ENCODE data around the gene ARHGAP8.

The ARHGAP8 gene

DNA sequence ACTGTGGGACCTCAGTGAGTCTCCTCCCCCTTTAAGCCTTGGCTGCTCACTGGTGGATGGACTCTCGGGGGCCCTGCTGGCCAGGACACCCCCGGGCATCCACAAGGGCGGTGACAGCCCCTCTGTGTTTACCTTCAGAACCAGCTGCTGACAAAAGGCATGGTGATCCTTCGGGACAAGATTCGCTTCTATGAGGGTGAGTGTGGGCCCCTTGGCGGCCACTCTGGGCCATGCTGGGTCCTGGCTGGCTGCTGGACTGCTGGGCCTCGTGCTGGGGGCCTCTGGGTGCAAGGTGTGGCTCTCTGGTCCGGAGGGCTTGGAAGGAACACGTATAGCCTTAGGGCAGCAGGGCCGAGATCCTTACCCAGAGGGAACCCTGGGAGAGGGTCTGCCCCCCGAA, 25.9 kb upstream of the ARHGAP8 start:
- Histone ChIP-seq H3K9me3 (ENCODE audit: control insufficient read depth in 2 of 2, low read length in 2 of 2) (no peaks in the 10 kb centered on the region), H3K4me3 (ENCODE audit: low read length in 2 of 2) (no peak overlapping the region), H3K27me3 (ENCODE audit: control insufficient read depth in 1 of 2, insufficient read depth in 2 of 2, low read length in 2 of 2) (peaks cover 2 to 3% of the 10 kb centered on the region in 2 donors), H3K27ac (ENCODE audit: low read length) (no peak overlapping the region), H3K4me1 (ENCODE audit: control insufficient read depth, insufficient read depth, low read length) (peaks cover 18% of the 10 kb centered on the region), H3K9ac (ENCODE audit: low read length in 2 of 2) (no peak overlapping the region), H3K36me3 (ENCODE audit: control insufficient read depth in 2 of 2, insufficient read depth in 2 of 2, low read length in 2 of 2) (no peaks in the 10 kb centered on the region)

DNA sequence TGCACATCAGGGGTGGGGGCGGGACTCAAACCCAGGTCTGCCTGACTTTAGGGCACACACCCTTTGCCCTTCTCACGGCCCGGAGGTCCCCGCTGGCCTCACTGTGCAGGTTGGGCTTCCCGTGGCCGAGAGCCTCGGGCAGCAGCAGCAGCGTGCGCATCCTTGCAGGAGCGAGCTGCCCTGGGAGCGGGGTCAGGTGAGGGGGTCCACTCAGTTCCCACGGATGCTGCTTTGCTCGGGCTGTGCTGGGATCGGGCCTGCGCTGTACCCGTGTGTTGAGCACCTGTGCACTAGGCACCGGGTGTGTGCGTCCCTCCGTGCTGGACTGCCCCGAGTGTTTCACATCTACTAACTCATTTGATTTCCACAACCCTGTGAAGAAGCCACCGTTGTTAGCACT, 25.2 kb upstream of the ARHGAP8 start:
- H3K9me3 ChIP-seq (ENCODE audit: control insufficient read depth in 2 of 2, low read length in 2 of 2) = no peaks in the 10 kb centered on the region
- H3K36me3 ChIP-seq (ENCODE audit: control insufficient read depth in 2 of 2, insufficient read depth in 2 of 2, low read length in 2 of 2) = no peaks in the 10 kb centered on the region
- H3K27ac ChIP-seq (ENCODE audit: low read length) = no peak overlapping the region
- H3K9ac ChIP-seq (ENCODE audit: low read length in 2 of 2) = no peak overlapping the region
- H3K4me1 ChIP-seq (ENCODE audit: control insufficient read depth, insufficient read depth, low read length) = peaks cover 18% of the 10 kb centered on the region
- no peak overlapping the region for H3K4me3 ChIP-seq (ENCODE audit: low read length in 2 of 2)
- peaks cover 2 to 3% of the 10 kb centered on the region in 2 donors for H3K27me3 ChIP-seq (ENCODE audit: control insufficient read depth in 1 of 2, insufficient read depth in 2 of 2, low read length in 2 of 2)

DNA sequence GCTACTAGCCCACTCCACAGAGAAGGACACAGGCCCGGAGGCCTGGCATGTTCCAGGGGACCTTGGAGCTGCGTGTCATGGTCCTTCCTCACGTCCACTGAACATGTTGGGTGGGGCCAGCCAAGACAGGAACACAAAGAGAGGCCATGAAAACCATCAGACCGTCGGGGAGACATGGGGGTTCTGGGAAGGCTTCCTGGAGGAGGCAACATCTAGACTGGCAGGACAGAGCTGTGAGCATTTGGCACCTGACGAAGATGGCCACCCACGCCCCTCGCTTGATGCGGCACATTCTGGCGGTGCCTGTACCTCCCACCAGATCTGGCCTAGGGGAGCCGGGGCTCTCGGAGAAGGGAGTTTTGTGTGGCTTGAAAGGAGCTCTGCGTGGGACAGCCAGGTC, 24.7 kb upstream of the ARHGAP8 start:
- H3K27me3 ChIP-seq (ENCODE audit: control insufficient read depth in 1 of 2, insufficient read depth in 2 of 2, low read length in 2 of 2) = peaks cover 2 to 3% of the 10 kb centered on the region in 2 donors
- no peaks in the 10 kb centered on the region for H3K36me3 ChIP-seq (ENCODE audit: control insufficient read depth in 2 of 2, insufficient read depth in 2 of 2, low read length in 2 of 2)
- no peak overlapping the region for H3K27ac ChIP-seq (ENCODE audit: low read length)
- peaks cover 18% of the 10 kb centered on the region for H3K4me1 ChIP-seq (ENCODE audit: control insufficient read depth, insufficient read depth, low read length)
- H3K9ac ChIP-seq (ENCODE audit: low read length in 2 of 2) = no peak overlapping the region
- H3K4me3 ChIP-seq (ENCODE audit: low read length in 2 of 2) = no peak overlapping the region
- no peaks in the 10 kb centered on the region for H3K9me3 ChIP-seq (ENCODE audit: control insufficient read depth in 2 of 2, low read length in 2 of 2)

DNA sequence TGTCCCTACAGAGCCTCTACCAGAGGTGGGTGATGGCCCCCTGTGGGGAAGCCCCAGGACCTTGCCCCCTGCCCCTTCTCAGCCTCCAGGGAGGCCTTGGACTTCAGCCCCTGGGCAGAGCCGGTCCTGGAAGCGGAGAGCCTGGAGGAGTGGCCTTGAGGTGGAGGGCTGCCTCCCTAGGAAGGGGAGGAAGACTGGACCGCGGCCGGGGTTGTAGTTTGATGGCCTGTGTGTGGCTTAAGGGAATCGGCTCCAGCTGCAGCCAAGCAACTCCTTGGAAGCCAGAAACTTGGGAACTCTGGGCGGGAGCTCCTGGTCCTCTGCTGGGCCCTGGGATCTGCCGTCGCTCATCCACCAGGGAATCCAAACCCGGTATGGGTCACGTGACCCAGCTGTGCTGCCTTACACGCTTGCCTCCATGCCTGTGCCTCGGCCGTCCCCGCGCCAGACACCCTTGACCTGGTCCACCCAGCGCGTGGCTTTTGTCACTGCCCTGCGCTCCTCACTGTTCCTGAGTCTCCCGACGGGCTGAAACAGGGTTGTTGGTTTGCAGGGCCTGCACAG, 23.5 kb upstream of the ARHGAP8 start:
- Histone ChIP-seq H3K4me3 (ENCODE audit: low read length in 2 of 2) (peak overlapping the region in 1 of 2 donors; percentile 44), H3K9me3 (ENCODE audit: control insufficient read depth in 2 of 2, low read length in 2 of 2) (no peaks in the 10 kb centered on the region), H3K4me1 (ENCODE audit: control insufficient read depth, insufficient read depth, low read length) (peaks cover 18% of the 10 kb centered on the region), H3K36me3 (ENCODE audit: control insufficient read depth in 2 of 2, insufficient read depth in 2 of 2, low read length in 2 of 2) (no peaks in the 10 kb centered on the region), H3K9ac (ENCODE audit: low read length in 2 of 2) (no peak overlapping the region), H3K27me3 (ENCODE audit: control insufficient read depth in 1 of 2, insufficient read depth in 2 of 2, low read length in 2 of 2) (peaks cover 2 to 3% of the 10 kb centered on the region in 2 donors), H3K27ac (ENCODE audit: low read length) (peak overlapping the region; percentile 6)

DNA sequence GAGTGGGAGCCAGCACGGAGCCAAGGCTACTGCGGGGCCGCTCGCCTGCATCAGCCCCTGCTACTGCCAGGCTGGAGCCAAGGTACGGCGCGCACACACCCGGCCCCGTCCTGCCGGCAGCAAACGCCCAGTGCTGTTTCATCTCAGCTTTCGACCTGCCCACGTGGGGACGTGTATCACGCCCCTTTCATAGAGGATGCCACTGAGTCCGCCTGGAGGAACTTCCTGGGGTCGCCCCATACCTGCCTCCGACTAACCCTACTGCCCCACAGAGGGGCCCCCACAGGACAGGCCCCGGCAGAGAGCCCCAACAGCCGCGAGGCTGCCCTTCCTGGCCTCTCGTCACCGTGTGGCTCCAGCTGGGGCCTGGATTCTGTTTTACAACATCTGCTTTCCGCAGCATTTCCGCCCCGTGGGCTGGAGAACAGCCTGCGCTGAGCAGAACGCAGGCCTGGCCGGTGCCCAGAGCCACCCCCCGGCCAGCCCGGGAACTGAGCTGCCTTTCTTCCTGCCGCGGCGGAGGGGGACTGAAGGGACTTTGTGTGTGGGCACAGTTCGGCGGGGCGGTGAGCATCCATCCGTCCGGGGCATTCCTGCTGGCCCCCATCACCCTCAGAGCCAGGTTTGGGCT, 22.9 kb upstream of the ARHGAP8 start:
- peaks cover 2 to 3% of the 10 kb centered on the region in 2 donors for H3K27me3 ChIP-seq (ENCODE audit: control insufficient read depth in 1 of 2, insufficient read depth in 2 of 2, low read length in 2 of 2)
- H3K4me3 ChIP-seq (ENCODE audit: low read length in 2 of 2) = peak overlapping the region in 1 of 2 donors; percentile 44
- no peaks in the 10 kb centered on the region for H3K36me3 ChIP-seq (ENCODE audit: control insufficient read depth in 2 of 2, insufficient read depth in 2 of 2, low read length in 2 of 2)
- H3K4me1 ChIP-seq (ENCODE audit: control insufficient read depth, insufficient read depth, low read length) = peaks cover 18% of the 10 kb centered on the region
- peak overlapping the region in 1 of 2 donors; percentile 22 for H3K9ac ChIP-seq (ENCODE audit: low read length in 2 of 2)
- H3K9me3 ChIP-seq (ENCODE audit: control insufficient read depth in 2 of 2, low read length in 2 of 2) = no peaks in the 10 kb centered on the region
- H3K27ac ChIP-seq (ENCODE audit: low read length) = peak overlapping the region; percentile 6

DNA sequence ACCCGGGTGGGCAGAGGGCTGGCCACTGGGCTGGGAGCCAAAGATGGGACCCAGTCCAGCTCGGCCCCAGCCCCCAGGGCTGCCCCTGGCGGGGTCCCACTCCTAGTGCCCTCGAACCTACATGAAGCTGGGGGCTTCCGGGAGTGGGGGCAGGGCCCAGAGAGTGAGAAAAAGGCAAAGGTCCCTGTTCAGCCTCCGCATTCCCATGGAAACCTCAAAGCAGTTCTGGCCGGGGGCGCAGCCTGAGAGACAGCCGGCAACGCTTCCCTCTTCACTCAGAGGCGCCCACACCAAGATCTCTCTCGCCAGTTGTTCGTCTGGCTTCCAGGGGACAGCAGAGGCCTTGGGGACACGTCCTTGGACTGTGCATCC, 22.4 kb upstream of the ARHGAP8 start:
- H3K9me3 ChIP-seq (ENCODE audit: control insufficient read depth in 2 of 2, low read length in 2 of 2) = no peaks in the 10 kb centered on the region
- H3K36me3 ChIP-seq (ENCODE audit: control insufficient read depth in 2 of 2, insufficient read depth in 2 of 2, low read length in 2 of 2) = no peaks in the 10 kb centered on the region
- peak overlapping the region; percentile 6 for H3K27ac ChIP-seq (ENCODE audit: low read length)
- peaks cover 18% of the 10 kb centered on the region for H3K4me1 ChIP-seq (ENCODE audit: control insufficient read depth, insufficient read depth, low read length)
- peaks cover 2 to 3% of the 10 kb centered on the region in 2 donors for H3K27me3 ChIP-seq (ENCODE audit: control insufficient read depth in 1 of 2, insufficient read depth in 2 of 2, low read length in 2 of 2)
- H3K9ac ChIP-seq (ENCODE audit: low read length in 2 of 2) = peak overlapping the region in 1 of 2 donors; percentile 22
- no peak overlapping the region for H3K4me3 ChIP-seq (ENCODE audit: low read length in 2 of 2)

DNA sequence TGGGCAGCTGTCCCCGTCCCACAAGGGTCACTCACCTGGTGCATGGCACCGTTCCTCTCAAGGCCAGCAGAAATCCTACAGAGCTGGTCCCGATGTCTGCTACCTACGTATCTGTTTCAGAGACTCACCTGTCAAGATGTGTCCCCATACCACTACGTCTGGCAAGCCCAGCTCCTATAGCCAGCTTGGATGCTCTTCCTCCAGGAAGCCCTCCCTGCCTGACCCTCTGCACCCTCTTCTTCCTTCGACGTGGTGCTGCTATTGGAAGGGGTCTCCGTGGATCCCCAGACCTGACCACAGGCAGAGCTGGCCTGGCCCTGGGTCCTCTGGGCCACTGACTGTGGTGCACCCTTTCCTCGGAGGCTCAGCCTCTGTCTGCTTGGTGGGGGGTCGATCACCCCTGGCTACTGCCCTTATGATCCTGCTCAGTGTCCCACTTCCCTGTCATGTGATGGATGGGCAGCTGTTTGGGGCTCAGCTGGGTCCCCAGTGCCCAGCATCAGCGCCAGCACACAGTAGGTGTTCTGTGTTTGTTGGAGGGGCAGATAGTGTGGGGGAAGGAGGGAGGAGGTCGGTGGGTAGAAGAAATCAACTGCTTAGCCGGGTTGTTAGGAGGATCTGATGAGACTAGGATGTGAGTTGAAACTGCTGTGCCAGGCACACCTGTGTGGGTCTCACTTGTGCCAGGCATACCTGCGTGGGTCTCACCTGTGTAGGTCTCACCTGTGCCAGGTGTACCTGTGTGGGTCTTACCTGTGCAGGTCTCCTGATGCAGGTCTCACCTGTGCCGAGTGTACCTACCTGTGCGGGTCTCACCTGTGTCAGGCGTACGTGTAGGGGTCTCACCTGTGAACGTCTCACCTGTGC, 21.7 kb upstream of the ARHGAP8 start:
- no peak overlapping the region for H3K4me3 ChIP-seq (ENCODE audit: low read length in 2 of 2)
- no peak overlapping the region for H3K9ac ChIP-seq (ENCODE audit: low read length in 2 of 2)

DNA sequence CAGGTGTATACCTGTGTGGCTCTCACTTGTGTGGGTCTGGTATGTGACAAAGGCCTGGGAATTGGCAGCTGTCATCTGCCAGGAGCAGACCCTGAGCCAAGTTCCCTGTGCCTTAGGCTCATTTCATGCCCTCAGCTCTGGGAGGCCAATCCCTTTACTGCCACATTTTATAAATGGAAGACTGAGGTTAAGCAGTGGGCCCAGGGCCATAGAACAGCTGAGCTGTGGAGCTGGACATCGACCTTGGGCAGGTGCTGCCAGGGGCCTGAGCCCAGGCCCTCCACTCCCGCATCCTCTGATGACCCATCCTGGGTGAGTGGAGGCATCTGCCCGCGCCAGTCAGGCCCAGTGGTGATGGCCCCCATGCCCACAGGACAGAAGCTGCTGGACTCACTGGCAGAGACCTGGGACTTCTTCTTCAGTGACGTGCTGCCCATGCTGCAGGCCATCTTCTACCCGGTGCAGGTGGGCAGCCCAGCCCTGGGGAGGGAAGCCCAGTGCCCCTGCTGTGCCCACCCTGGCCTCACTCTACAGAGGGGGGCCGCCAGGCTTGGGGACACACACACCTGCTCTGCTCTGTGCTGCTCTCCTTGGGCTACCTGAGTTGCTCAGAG, 20.9 kb upstream of the ARHGAP8 start:
- Histone ChIP-seq H3K9ac (ENCODE audit: low read length in 2 of 2) (no peak overlapping the region), H3K36me3 (ENCODE audit: control insufficient read depth in 2 of 2, insufficient read depth in 2 of 2, low read length in 2 of 2) (no peaks in the 10 kb centered on the region), H3K4me3 (ENCODE audit: low read length in 2 of 2) (no peak overlapping the region), H3K27me3 (ENCODE audit: control insufficient read depth in 1 of 2, insufficient read depth in 2 of 2, low read length in 2 of 2) (peaks cover 2 to 8% of the 10 kb centered on the region in 2 donors), H3K9me3 (ENCODE audit: control insufficient read depth in 2 of 2, low read length in 2 of 2) (no peaks in the 10 kb centered on the region), H3K4me1 (ENCODE audit: control insufficient read depth, insufficient read depth, low read length) (peaks cover 18% of the 10 kb centered on the region), H3K27ac (ENCODE audit: low read length) (no peak overlapping the region)

More for the DNA sequence above, 21.7 kb upstream of the ARHGAP8 start:
- no peaks in the 10 kb centered on the region for H3K36me3 ChIP-seq (ENCODE audit: control insufficient read depth in 2 of 2, insufficient read depth in 2 of 2, low read length in 2 of 2)
- H3K27ac ChIP-seq (ENCODE audit: low read length) = no peak overlapping the region
- H3K4me1 ChIP-seq (ENCODE audit: control insufficient read depth, insufficient read depth, low read length) = peaks cover 18% of the 10 kb centered on the region
- peaks cover 2 to 3% of the 10 kb centered on the region in 2 donors for H3K27me3 ChIP-seq (ENCODE audit: control insufficient read depth in 1 of 2, insufficient read depth in 2 of 2, low read length in 2 of 2)
- H3K9me3 ChIP-seq (ENCODE audit: control insufficient read depth in 2 of 2, low read length in 2 of 2) = no peaks in the 10 kb centered on the region

DNA sequence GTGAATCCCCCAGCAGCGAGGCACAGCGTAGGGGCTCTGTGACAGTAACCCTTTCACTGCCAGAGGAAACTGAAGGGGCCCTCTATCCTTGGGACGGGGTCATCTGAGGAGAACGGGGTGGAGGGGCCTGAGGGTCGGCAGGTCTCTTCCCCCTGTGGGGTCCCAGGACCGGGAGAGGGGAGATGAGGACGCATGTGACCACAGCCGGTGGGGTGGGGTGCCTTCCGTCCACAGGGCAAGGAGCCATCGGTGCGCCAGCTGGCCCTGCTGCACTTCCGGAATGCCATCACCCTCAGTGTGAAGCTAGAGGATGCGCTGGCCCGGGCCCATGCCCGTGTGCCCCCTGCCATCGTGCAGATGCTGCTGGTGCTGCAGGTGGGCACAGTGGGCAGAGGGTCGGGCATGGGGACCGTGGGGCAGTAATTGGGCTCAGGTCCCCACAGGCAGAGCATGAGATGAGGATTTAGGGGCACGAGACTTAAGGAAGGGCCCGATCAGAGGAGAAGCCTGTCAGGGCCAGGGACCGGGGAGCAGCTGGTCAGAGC, 20.3 kb upstream of the ARHGAP8 start:
- Histone ChIP-seq H3K9ac (ENCODE audit: low read length in 2 of 2) (no peak overlapping the region), H3K9me3 (ENCODE audit: control insufficient read depth in 2 of 2, low read length in 2 of 2) (no peaks in the 10 kb centered on the region), H3K36me3 (ENCODE audit: control insufficient read depth in 2 of 2, insufficient read depth in 2 of 2, low read length in 2 of 2) (no peaks in the 10 kb centered on the region), H3K27me3 (ENCODE audit: control insufficient read depth in 1 of 2, insufficient read depth in 2 of 2, low read length in 2 of 2) (peaks cover 2 to 10% of the 10 kb centered on the region in 2 donors), H3K4me3 (ENCODE audit: low read length in 2 of 2) (no peak overlapping the region), H3K4me1 (ENCODE audit: control insufficient read depth, insufficient read depth, low read length) (peaks cover 18% of the 10 kb centered on the region), H3K27ac (ENCODE audit: low read length) (no peak overlapping the region)

DNA sequence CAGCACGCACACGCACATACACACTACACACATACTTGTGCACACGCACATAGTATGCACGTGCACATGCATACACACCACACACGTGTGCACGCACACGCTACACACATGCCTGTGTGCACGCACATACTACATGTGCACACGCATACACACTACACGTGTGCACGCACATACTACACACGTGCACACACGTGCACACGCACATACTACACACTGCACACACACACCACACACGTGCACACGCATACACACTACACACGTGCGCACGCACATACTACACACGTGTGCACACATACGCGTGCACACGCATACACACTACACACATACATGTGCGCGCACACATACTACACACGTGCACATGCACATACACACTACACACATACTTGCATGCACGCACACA, 19.7 kb upstream of the ARHGAP8 start:
- H3K36me3 ChIP-seq (ENCODE audit: control insufficient read depth in 2 of 2, insufficient read depth in 2 of 2, low read length in 2 of 2) = no peaks in the 10 kb centered on the region

More for the DNA sequence above, 19.7 kb upstream of the ARHGAP8 start:
- H3K9ac ChIP-seq (ENCODE audit: low read length in 2 of 2) = no peak overlapping the region
- no peak overlapping the region for H3K27ac ChIP-seq (ENCODE audit: low read length)
- H3K4me3 ChIP-seq (ENCODE audit: low read length in 2 of 2) = no peak overlapping the region
- H3K9me3 ChIP-seq (ENCODE audit: control insufficient read depth in 2 of 2, low read length in 2 of 2) = no peaks in the 10 kb centered on the region
- H3K4me1 ChIP-seq (ENCODE audit: control insufficient read depth, insufficient read depth, low read length) = peaks cover 18% of the 10 kb centered on the region
- H3K27me3 ChIP-seq (ENCODE audit: control insufficient read depth in 1 of 2, insufficient read depth in 2 of 2, low read length in 2 of 2) = peaks cover 2 to 12% of the 10 kb centered on the region in 2 donors

Measured in stomach smooth muscle (tissue), 2 donors.